ENCODE results near the gene GPR75.

GRCh38 chr2:53905396-53905795 lies 45.6 kb upstream of the GPR75 start:
- no peak for TF ChIP-seq POLR2AphosphoS5 (IDR thresholded peaks at IDR 0.05; ENCODE audit: low read depth)
- TF ChIP-seq CTCF (IDR thresholded peaks at IDR 0.05; ENCODE audit: insufficient read depth, low read length) = no peak
- TF ChIP-seq GABPA (IDR thresholded peaks at IDR 0.05; ENCODE audit: low read depth) = no peak
